AG04450 (cell line): Measurements from ENCODE around the gene TSPAN3. TPM values are rescaled to one million over a fixed set of nuclear protein-coding genes. Genes with fewer than 3 reads are reported as not detected.

Experiments
- CTCF ChIA-PET: fragments of 300-600, 350-600 bp; formaldehyde crosslinking; extraction: SDS; loops from one replicate; lab custom pipeline; 2022; ENCODE audit warnings: antibody characterized with exemption, inconsistent platforms; lab: Charles Lee
- POLR2A ChIA-PET: fragments of 350-600 bp; formaldehyde crosslinking; extraction: SDS; loops from one replicate; lab custom pipeline; 2021; ENCODE audit warnings: antibody characterized with exemption, inconsistent platforms; lab: Yijun Ruan, JAX
- DNase-seq: peaks from one replicate; pipeline ENCODE4 v3.0.0-alpha.2; 2011; ENCODE audit warnings: low read depth, low spot score
- H3K27ac ChIP-seq: one replicate; pipeline ENCODE4 v1.5.1; 2012; ENCODE audit warnings: low read depth, low read length, control low read depth
- H3K27me3 ChIP-seq: one replicate; pipeline ENCODE4 v1.6.0; 2012; ENCODE audit warnings: low read length; ENCODE audit not compliant: control insufficient read depth, insufficient read depth
- H3K4me3 ChIP-seq: 2 replicates; pipeline ENCODE4 v1.5.1; 2011; ENCODE audit warnings: mild to moderate bottlenecking, low read depth, low read length, control low read depth
- H3K9me3 ChIP-seq: 2 replicates; pipeline ENCODE4 v1.5.1; 2012; ENCODE audit warnings: low read length; ENCODE audit not compliant: control insufficient read depth, insufficient read depth
- polyA plus RNA-seq: library from polyadenylated mRNA; depleted of rRNA; stranded (reverse); fragments of >200 nt; gene quantifications from 2 replicates; pipeline ENCODE4 v1.2.3, GENCODE V29; 2011
- TF ChIP-seq, protein P1 (sequence below): IDR thresholded peaks from 2 replicates; pipeline ENCODE4 v1.5.1; 2011; ENCODE audit warnings: low read depth, low read length, control low read depth, inconsistent platforms

The TSPAN3 gene
- polyA plus RNA-seq, 1 experiment = 410 TPM

DNA sequence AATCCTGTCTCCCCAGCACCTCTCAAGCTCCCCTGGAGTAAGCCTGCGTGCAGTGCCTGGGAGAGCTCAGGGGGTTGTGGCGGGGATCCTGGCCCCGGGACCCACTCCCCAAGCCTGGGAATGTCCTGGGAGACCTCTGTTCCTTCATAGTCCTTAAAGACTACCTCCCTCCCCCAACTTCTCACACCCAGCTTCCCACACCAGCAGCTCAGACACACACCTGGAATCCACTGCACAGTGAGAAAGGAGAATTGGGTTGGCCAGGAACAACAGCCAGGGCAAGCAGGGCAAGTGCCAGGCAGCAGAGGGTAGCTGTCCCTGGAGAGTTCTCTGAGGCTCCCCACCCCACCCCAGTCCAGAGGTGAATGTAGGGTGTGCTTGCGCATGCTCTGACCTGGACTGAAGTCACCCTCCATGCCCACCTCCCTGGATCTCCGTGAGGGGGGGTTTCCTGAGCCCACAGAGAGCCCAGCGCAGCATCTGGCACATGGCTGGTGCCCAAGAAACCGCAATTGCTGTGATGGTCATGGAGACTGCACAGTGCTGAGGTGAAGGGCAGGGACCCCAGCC, 53.7 kb downstream of the TSPAN3 start:
- CTCF ChIA-PET = no interaction called here
- TF ChIP-seq, protein P1, sequence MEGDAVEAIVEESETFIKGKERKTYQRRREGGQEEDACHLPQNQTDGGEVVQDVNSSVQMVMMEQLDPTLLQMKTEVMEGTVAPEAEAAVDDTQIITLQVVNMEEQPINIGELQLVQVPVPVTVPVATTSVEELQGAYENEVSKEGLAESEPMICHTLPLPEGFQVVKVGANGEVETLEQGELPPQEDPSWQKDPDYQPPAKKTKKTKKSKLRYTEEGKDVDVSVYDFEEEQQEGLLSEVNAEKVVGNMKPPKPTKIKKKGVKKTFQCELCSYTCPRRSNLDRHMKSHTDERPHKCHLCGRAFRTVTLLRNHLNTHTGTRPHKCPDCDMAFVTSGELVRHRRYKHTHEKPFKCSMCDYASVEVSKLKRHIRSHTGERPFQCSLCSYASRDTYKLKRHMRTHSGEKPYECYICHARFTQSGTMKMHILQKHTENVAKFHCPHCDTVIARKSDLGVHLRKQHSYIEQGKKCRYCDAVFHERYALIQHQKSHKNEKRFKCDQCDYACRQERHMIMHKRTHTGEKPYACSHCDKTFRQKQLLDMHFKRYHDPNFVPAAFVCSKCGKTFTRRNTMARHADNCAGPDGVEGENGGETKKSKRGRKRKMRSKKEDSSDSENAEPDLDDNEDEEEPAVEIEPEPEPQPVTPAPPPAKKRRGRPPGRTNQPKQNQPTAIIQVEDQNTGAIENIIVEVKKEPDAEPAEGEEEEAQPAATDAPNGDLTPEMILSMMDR = no peak
- Histone ChIP-seq H3K27ac (no peak overlapping the region), H3K4me3 (no peak overlapping the region), H3K9me3 (no peaks in the 10 kb centered on the region), H3K27me3 (peaks cover 3% of the 10 kb centered on the region)
- POLR2A ChIA-PET = no interaction called here
- DNase-seq = no peak

- Histone ChIP-seq H3K9me3 (no peaks in the 10 kb centered on the region), H3K27ac (no peak overlapping the region), H3K4me3 (no peak overlapping the region), H3K27me3 (peaks cover 3% of the 10 kb centered on the region)
- POLR2A ChIA-PET = no interaction called here
- no peak for DNase-seq
- TF ChIP-seq, protein P1 = no peak
- CTCF ChIA-PET = interaction anchor here (0.6 kb wide), 1 partner anchor 13 kb away, joined by 3 read pairs; no protein-coding TSS in a partner anchor
Observed at GRCh38 chr15:77016321-77016695, 54.6 kb downstream of the TSPAN3 start.

DNA sequence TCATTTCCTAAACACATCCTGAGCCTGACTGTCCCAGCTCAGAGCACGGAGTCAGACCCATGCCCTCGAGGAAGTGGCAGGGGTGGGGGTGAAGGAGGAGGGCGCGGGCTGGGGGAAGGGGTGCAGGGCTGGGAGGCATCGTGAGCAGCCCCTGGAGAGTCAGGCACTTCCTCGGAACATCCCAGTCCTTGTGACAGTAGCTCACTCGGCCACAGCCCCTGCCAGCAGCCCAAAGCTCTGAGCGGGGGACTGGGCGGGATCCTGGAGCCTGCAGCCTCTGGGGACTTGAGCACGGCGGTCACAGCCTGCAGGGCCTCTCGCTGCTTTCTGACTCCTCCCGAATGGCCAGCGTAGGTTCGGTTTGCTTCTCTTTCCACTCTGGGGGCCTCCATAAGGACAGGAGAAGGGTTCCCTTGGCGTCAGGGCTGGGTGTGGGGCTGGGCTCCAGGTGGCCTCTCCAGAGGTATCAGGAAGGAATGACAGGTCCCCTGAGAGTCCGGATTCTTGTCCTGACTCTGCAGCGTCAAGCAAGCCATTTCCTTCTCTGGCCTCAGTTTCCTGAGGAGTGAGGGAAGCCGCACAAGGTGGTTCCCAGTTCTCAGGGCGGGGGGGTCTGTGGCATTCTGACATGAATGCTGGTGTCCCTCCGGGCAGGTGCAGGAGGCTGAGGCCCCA, 55.1 kb downstream of the TSPAN3 start:
- Histone ChIP-seq H3K4me3 (no peak overlapping the region), H3K27me3 (peaks cover 3% of the 10 kb centered on the region), H3K9me3 (no peaks in the 10 kb centered on the region), H3K27ac (no peak overlapping the region)
- TF ChIP-seq, protein P1 = no peak
- ChIA-PET POLR2A (no interaction called here), CTCF (interaction anchor here (0.6 kb wide), 1 partner anchor 13 kb away, joined by 3 read pairs; no protein-coding TSS in a partner anchor)
- no peak for DNase-seq

- Histone ChIP-seq H3K27ac (no peak overlapping the region), H3K27me3 (peaks cover 3% of the 10 kb centered on the region), H3K9me3 (no peaks in the 10 kb centered on the region), H3K4me3 (no peak overlapping the region)
- ChIA-PET CTCF (no interaction called here), POLR2A (no interaction called here)
- DNase-seq = no peak
- TF ChIP-seq, protein P1 = no peak
Observed at GRCh38 chr15:77014132-77015081, 56.5 kb downstream of the TSPAN3 start.

DNA sequence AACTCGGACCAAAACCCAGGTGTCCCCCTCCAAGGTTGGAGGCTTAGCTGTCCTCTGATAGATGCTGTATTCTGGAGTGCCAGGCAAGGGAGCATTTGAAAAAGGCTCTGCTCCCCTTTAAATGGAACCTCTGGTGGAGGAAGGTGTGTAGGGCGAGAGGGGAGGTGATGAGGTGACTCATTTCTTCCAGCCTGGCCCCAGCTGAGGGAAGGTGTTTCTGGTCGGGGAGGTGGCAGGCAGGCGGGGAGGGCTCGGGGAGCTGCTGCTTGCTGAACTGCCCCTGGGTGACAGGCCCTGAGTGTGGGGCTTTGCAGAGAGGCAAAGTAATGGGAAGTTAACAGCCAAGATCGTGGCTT, 57.2 kb downstream of the TSPAN3 start:
- no peak overlapping the region for H3K4me3 ChIP-seq
- POLR2A ChIA-PET = no interaction called here
- CTCF ChIA-PET = no interaction called here
- peaks cover 3% of the 10 kb centered on the region for H3K27me3 ChIP-seq
- DNase-seq = no peak
- H3K27ac ChIP-seq = no peak overlapping the region
- no peaks in the 10 kb centered on the region for H3K9me3 ChIP-seq
- TF ChIP-seq, protein P1 = no peak
